Superior temporal gyrus (tissue), 1 donor: ENCODE results near the gene CDT1.
A peak's percentile ranks its signal among the peaks of the same experiment; 100 is the strongest.

Experiments
- DNase-seq: peaks from one replicate; pipeline ENCODE4 v3.0.0-alpha.2; 2016; ENCODE audit errors: extremely low spot score

CDT1 gene

GRCh38 chr16:88836791-88837190 is 33.2 kb downstream of the CDT1 start:
- no peak for DNase-seq

GRCh38 chr16:88837806-88838205 is 34.2 kb downstream of the CDT1 start:
- DNase-seq = no peak

GRCh38 chr16:88838566-88838965 is 35.0 kb downstream of the CDT1 start:
- DNase-seq = no peak

GRCh38 chr16:88839026-88839529 is 35.5 kb downstream of the CDT1 start:
- no peak for DNase-seq

- DNase-seq = no peak
These were observed 36.4 kb downstream of the CDT1 start for GRCh38 chr16:88839745-88840599.

- no peak for DNase-seq
These were observed 37.1 kb downstream of the CDT1 start for GRCh38 chr16:88840600-88841215.

GRCh38 chr16:88841521-88842307 is 38.1 kb downstream of the CDT1 start:
- no peak for DNase-seq

GRCh38 chr16:88842308-88842756 is 38.7 kb downstream of the CDT1 start:
- no peak for DNase-seq

- no peak for DNase-seq
These were observed 39.2 kb downstream of the CDT1 start for GRCh38 chr16:88842806-88843205.

GRCh38 chr16:88843256-88843655 is 39.7 kb downstream of the CDT1 start:
- DNase-seq = no peak

DNA sequence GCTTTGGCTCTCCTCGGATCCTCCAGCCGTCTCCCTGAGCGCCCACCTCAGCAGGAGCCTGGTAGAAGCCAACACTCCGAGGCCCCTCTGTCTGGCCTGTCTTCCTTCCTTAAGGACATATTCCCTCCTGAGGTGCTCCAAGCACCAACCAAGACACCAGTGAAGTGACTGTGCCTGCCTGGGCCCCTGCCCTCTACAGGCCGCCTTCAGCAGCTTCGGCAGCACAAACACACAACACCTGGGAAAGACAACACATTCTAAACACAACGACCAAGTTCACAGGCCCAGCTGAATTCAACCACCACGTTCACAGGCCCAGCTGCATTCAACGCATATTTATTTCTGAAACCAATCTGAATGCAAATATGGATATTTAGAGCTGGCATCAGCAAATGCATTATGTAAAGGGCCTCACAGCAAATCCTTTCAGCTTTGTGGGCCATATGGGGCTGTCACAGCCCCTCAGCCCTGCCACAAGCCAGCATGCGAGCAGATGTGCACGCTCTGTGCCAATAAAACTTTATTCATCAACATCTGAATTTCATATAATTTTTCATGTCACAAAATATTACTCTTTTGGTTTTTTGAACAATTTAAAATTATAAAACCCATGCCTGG is 40.9 kb downstream of the CDT1 start:
- peak; percentile 8 for DNase-seq

- no peak for DNase-seq
These were observed 42.5 kb downstream of the CDT1 start for GRCh38 chr16:88846088-88846487.

GRCh38 chr16:88847654-88848053 is 44.1 kb downstream of the CDT1 start:
- DNase-seq = no peak

- no peak for DNase-seq
These were observed 45.0 kb downstream of the CDT1 start for GRCh38 chr16:88848557-88848956.

- no peak for DNase-seq
These were observed 47.1 kb downstream of the CDT1 start for GRCh38 chr16:88850531-88851199.

GRCh38 chr16:88851616-88852015 is 48.0 kb downstream of the CDT1 start:
- no peak for DNase-seq

GRCh38 chr16:88853325-88853941 is 49.8 kb downstream of the CDT1 start:
- no peak for DNase-seq

- no peak for DNase-seq
These were observed 50.9 kb downstream of the CDT1 start for GRCh38 chr16:88854306-88855111.

GRCh38 chr16:88855176-88855575 is 51.6 kb downstream of the CDT1 start:
- peak; percentile 9 for DNase-seq

GRCh38 chr16:88855736-88856121 is 52.1 kb downstream of the CDT1 start:
- no peak for DNase-seq
